Left ventricle myocardium inferior (tissue), 1 donor: Measurements from ENCODE around the gene IGLON5. TPM values are rescaled to one million over a fixed set of nuclear protein-coding genes. Genes with fewer than 3 reads are reported as not detected.

Experiments used
- DNase-seq: peaks from one replicate; pipeline ENCODE4 v3.0.0-alpha.2; 2020
- H3K27ac ChIP-seq: fragments of 200-600 bp; replicated peaks from 2 replicates; pipeline ENCODE4 v1.8.0; 2021
- H3K27me3 ChIP-seq: fragments of 200-600 bp; 2 replicates; pipeline ENCODE4 v1.8.0; 2021; ENCODE audit warnings: low read depth
- H3K36me3 ChIP-seq: fragments of 200-600 bp; 2 replicates; pipeline ENCODE4 v1.8.0; 2021
- H3K4me1 ChIP-seq: fragments of 200-600 bp; 2 replicates; pipeline ENCODE4 v1.8.0; 2021
- H3K4me3 ChIP-seq: fragments of 200-600 bp; 2 replicates; pipeline ENCODE4 v1.8.0; 2021; ENCODE audit warnings: mild to moderate bottlenecking, moderate library complexity
- H3K9me3 ChIP-seq: fragments of 200-600 bp; replicated peaks from 2 replicates; pipeline ENCODE4 v1.8.0; 2021
- intact Hi-C: fragments of 100-400 bp; cut with micrococcal nuclease; formaldehyde crosslinking; loops from one replicate; pipeline ENCODE4 v1.11.0; 2022
- total RNA-seq: library from RNA; stranded (reverse); fragmentation: NEBNext Ultra II Directional; extraction: Animal tissue kit (Norgen Biotek cat#: 25700); gene quantifications from one replicate; pipeline ENCODE4 v1.2.1, GENCODE V29; 2021
- TF ChIP-seq, protein P1 (sequence below): fragments of 200-600 bp; IDR thresholded peaks from 2 replicates; pipeline ENCODE4 v1.8.0; 2021; ENCODE audit warnings: antibody characterized with exemption, mild to moderate bottlenecking, borderline replicate concordance
- donor health status: DM: no; HTN: yes; CAD: no; lungs with severe emphysema.

IGLON5 gene
- total RNA-seq, 1 donor from 2014 or later, result not detected

DNA sequence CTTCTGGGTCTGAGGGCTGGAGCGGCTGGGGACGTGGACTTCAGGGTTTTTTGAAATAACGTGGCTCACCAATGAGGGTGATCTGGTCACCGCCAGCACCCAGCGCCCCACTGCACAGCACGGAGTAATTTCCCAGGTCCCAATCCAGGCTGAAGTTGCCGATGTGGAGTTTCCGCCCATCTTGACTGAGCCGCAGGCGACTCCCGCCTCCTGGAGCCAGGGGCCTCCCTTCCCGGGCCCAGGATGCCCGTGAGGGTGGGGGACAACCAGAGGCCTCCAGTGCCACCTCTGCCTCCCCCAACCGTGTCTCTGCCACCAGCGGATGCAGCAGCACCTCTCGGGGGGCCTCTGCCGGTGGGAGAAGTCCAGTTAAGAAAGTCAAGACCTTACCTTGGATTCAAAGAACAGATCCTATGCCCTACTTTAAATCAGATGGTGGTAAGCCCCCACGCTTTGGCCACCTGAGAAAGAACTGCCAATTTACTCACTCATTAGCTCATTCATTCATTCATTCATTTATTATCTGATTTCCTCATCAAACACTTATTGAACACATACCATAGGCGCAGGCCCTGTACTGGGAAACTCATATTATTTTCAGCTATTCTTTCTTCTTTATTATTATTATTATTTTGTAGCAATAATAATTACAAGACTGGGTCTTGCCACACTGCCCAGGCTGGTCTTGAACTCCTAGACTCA, 26.6 kb downstream of the IGLON5 start:
- H3K27me3 ChIP-seq, result no peaks in the 10 kb centered on the region
- no peak overlapping the region for H3K27ac ChIP-seq
- H3K36me3 ChIP-seq, result no peaks in the 10 kb centered on the region
- no peak for DNase-seq
- TF ChIP-seq, protein P1, sequence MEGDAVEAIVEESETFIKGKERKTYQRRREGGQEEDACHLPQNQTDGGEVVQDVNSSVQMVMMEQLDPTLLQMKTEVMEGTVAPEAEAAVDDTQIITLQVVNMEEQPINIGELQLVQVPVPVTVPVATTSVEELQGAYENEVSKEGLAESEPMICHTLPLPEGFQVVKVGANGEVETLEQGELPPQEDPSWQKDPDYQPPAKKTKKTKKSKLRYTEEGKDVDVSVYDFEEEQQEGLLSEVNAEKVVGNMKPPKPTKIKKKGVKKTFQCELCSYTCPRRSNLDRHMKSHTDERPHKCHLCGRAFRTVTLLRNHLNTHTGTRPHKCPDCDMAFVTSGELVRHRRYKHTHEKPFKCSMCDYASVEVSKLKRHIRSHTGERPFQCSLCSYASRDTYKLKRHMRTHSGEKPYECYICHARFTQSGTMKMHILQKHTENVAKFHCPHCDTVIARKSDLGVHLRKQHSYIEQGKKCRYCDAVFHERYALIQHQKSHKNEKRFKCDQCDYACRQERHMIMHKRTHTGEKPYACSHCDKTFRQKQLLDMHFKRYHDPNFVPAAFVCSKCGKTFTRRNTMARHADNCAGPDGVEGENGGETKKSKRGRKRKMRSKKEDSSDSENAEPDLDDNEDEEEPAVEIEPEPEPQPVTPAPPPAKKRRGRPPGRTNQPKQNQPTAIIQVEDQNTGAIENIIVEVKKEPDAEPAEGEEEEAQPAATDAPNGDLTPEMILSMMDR, result no peak
- no peaks in the 10 kb centered on the region for H3K9me3 ChIP-seq
- intact Hi-C loops, result no loop called here
- H3K4me1 ChIP-seq, result peaks cover 20% of the 10 kb centered on the region
- H3K4me3 ChIP-seq, result no peak overlapping the region

DNA sequence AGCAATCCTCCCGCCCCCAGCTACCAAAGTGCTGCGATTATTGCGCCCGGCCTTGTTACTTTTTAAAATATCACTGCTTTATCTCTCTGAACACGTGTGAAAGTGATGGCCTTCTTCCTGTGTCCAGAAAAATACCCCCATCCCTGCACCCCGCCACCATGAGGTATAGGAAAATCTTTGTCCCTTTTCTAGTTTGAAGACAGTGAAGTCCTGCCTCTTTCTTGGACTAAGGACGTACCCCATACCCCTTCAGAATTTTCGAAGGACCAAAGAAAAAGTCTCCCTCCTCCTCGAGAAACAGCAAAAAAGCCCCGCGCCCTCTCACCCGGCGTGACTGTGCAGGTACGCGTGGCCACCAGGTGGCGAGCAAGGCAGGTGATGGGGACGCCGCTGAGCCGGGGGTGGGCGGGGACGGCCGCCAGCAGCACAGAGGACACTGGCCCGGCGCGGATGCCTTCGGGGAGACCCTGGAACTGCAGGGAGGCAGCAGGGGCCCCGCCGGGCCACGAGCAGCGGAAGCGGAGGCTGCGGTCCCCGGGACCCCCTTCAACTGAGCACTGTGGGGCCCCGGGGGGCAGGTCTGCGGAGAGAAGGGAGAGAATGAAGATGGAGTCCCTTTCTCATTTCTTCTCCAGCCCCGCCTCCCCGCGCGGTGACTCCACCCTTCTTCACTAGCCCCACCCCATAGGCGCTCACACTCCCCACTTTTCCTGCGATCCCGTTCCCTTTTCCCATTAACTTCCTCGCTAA, 27.3 kb downstream of the IGLON5 start:
- intact Hi-C loops, result no loop called here
- peak; percentile 78 for DNase-seq
- TF ChIP-seq, protein P1, result peak; percentile 91

DNA sequence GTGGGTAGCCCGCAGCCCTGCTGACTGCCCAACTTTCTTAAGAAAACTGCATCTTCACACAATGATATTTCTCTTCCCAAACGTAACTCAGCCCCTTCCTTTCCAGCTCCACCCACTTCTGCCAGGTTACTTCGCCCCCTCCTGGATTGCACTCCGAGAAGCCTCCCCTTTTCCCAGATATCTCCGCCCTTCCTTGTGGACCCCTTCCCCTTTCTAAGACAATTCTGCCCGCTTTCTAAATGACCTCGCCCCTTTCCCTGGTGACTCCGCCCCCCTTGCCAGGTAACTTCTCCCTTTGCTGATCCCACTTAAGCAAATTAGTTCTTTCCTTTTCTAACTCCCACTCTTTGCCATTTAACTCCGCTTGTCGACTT, 27.9 kb downstream of the IGLON5 start:
- intact Hi-C loops, result no loop called here
- Histone ChIP-seq H3K4me3 (peak overlapping the region; percentile 78), H3K36me3 (no peaks in the 10 kb centered on the region), H3K9me3 (no peaks in the 10 kb centered on the region), H3K27ac (peak overlapping the region; percentile 42), H3K4me1 (peaks cover 20% of the 10 kb centered on the region), H3K27me3 (no peaks in the 10 kb centered on the region)
- TF ChIP-seq, protein P1, result no peak
- no peak for DNase-seq

More for the DNA sequence above, 27.3 kb downstream of the IGLON5 start:
- Histone ChIP-seq H3K4me3 (peak overlapping the region; percentile 78), H3K9me3 (no peaks in the 10 kb centered on the region), H3K4me1 (peaks cover 20% of the 10 kb centered on the region), H3K27me3 (no peaks in the 10 kb centered on the region), H3K27ac (peak overlapping the region; percentile 42), H3K36me3 (no peaks in the 10 kb centered on the region)

DNA sequence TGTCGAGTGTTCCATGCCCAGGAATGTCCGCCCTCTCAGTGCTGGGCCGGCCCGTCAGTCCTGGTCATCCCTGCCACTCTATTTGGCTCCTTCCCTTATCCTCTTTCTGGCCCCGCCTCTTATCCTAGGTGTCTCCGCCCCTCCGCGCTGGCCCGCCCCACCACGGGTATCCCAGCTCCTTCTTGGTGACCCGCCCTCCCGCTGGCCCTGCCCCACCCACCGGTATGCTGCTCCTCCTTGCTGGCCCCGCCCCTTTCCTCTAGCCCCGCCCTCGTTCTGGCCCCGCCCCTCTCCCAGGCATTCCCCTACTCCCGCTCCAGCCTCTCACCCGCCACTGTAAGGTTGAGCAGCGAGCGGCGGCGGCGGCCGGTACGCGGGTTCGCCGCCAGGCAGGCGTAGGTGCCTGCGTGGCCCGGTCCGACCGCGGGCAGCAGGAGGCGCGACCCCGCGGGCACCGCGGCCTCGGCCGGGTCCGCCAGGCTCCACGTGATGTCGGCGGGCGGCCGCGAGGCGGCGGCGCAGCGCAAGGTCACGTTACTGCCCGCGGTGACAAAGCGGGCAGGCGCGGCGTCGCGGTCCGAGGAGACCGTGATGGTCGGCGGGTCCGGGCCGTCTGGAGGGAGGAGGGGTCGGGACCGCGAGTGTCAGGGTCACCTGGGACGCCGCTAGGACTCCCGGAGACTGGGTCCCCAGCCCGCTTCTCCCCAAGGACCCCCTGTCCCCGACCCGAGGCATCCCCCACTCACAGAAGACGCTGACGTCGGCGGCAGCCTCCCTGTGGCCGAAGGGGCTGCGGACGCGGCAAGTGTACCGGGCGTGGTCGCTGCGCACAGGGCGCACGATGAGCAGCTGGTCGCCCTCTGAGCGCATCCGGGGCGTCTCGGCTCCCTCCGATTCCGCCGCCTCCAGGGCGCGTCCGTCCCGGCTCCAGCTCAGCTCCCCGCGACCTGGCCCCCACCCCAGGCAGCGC, 28.5 kb downstream of the IGLON5 start:
- TF ChIP-seq, protein P1, result peak; percentile 48
- Histone ChIP-seq H3K27me3 (no peaks in the 10 kb centered on the region), H3K4me3 (peak overlapping the region; percentile 78), H3K27ac (peak overlapping the region; percentile 73), H3K4me1 (peaks cover 20% of the 10 kb centered on the region), H3K9me3 (no peaks in the 10 kb centered on the region), H3K36me3 (peaks cover 5% of the 10 kb centered on the region)
- peak; percentile 98 for DNase-seq
- intact Hi-C loops, result no loop called here

DNA sequence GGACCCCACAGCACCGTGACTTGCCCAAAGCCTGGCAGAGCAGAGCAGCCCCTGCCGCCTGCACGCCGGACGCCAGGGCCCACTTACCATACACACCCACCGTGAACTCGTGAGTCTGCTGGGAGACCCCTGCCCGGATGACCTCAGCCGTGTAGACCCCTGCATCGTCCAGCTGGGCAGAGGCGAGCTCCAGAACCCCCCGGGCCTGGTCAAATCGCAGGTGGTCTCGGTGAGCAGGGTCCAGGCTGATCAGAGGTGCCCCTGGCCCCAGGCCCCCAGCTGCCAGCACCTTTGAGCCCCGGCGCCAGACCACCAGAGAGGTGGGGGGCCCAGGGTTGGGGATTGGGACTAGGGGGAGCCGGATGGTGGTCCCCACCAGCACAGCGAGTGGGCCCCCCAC, 29.6 kb downstream of the IGLON5 start:
- no peak for DNase-seq
- no peaks in the 10 kb centered on the region for H3K27me3 ChIP-seq
- H3K4me1 ChIP-seq, result peaks cover 20% of the 10 kb centered on the region
- no peak overlapping the region for H3K27ac ChIP-seq
- intact Hi-C loops, result no loop called here
- no peaks in the 10 kb centered on the region for H3K9me3 ChIP-seq
- TF ChIP-seq, protein P1, result no peak
- no peak overlapping the region for H3K4me3 ChIP-seq
- peaks cover 9% of the 10 kb centered on the region for H3K36me3 ChIP-seq
